ENCODE results near the gene IRF4.

DNA sequence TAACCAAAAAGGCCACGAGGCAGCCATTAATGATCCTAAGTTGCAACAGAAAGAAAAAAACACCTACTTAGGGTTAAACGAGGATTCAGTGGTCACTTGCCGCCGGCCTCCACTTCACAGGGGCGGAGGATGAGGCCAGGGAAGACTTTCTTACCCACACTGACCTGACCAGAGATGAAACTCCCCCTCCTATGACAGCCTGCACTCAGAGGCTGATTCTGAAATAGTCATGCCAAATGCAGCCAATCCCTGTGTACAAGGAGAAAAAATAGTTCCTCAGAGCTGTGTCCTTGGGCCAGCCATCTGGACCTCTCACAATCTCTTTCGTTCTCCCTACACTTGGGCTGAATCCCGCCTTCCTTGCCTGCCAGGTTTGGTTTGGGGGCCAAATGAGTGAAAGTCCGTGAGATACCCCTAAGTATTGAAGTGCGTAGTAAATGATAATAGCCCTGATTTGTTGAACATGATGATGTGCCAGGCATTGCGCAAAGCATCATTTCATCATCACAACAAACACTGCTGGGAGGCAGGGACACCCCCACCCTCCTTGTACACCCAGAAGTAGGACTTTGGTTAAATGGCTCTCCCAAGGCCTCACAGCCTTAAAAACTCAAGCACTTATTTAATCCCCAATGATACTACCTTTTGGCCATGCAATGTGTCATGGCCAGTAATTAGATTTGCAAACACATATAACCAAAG is 3.2 kb upstream of the IRF4 start:
- TF ChIP-seq POLR2A (IDR thresholded peaks at IDR 0.05) = no peak
- TF ChIP-seq, protein P1, sequence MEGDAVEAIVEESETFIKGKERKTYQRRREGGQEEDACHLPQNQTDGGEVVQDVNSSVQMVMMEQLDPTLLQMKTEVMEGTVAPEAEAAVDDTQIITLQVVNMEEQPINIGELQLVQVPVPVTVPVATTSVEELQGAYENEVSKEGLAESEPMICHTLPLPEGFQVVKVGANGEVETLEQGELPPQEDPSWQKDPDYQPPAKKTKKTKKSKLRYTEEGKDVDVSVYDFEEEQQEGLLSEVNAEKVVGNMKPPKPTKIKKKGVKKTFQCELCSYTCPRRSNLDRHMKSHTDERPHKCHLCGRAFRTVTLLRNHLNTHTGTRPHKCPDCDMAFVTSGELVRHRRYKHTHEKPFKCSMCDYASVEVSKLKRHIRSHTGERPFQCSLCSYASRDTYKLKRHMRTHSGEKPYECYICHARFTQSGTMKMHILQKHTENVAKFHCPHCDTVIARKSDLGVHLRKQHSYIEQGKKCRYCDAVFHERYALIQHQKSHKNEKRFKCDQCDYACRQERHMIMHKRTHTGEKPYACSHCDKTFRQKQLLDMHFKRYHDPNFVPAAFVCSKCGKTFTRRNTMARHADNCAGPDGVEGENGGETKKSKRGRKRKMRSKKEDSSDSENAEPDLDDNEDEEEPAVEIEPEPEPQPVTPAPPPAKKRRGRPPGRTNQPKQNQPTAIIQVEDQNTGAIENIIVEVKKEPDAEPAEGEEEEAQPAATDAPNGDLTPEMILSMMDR (IDR thresholded peaks at IDR 0.05) = no peak
